Osteoblast (primary cell): ENCODE data around the gene TMEM92. TPM values are rescaled to one million over a fixed set of nuclear protein-coding genes. Genes with fewer than 3 reads are reported as not detected.

Source experiments
- DNase-seq: peaks from one replicate; pipeline ENCODE4 v3.0.0; 2011; ENCODE audit warnings: low spot score, mixed read lengths; ENCODE audit not compliant: insufficient read length; ENCODE audit errors: missing footprints
- H2AFZ ChIP-seq: 2 replicates; pipeline ENCODE4 v1.6.0; 2011; ENCODE audit warnings: mild to moderate bottlenecking, low read length
- H3K27ac ChIP-seq: 2 replicates; pipeline ENCODE4 v1.5.1; 2011; ENCODE audit warnings: mild to moderate bottlenecking, low read depth, low read length, moderate library complexity
- H3K27me3 ChIP-seq: 2 replicates; pipeline ENCODE4 v1.6.0; 2012; ENCODE audit warnings: mild to moderate bottlenecking, control low read depth, inconsistent platforms, low read length, moderate library complexity; ENCODE audit not compliant: insufficient read depth
- H3K36me3 ChIP-seq: 2 replicates; pipeline ENCODE4 v1.5.1; 2011; ENCODE audit warnings: mild to moderate bottlenecking, low read length, control low read depth, moderate library complexity; ENCODE audit not compliant: insufficient read depth
- H3K4me1 ChIP-seq: 2 replicates; pipeline ENCODE4 v1.5.1; 2011; ENCODE audit warnings: mild to moderate bottlenecking, low read length, control low read depth, moderate library complexity; ENCODE audit not compliant: insufficient read depth
- H3K4me2 ChIP-seq: 2 replicates; pipeline ENCODE4 v1.6.0; 2011; ENCODE audit warnings: mild to moderate bottlenecking, low read length; ENCODE audit not compliant: insufficient read depth
- H3K4me3 ChIP-seq: fragments of 200-600 bp; sonication (generic); 3 replicates; pipeline ENCODE4 v1.5.1; 2012; ENCODE audit warnings: mild to moderate bottlenecking, low read length, inconsistent platforms; ENCODE audit not compliant: insufficient read depth
- H3K79me2 ChIP-seq: 2 replicates; pipeline ENCODE4 v1.6.0; 2012; ENCODE audit warnings: mild to moderate bottlenecking, low read length, control low read depth, inconsistent platforms; ENCODE audit not compliant: insufficient read depth
- H3K9me3 ChIP-seq: 2 replicates; pipeline ENCODE4 v1.5.1; 2011; ENCODE audit warnings: low read depth, low read length, control low read depth
- H4K20me1 ChIP-seq: 2 replicates; pipeline ENCODE4 v1.6.0; 2012; ENCODE audit warnings: mild to moderate bottlenecking, low read length, control low read depth; ENCODE audit not compliant: insufficient read depth
- CTCF ChIP-seq: IDR thresholded peaks from 2 replicates; pipeline ENCODE4 v1.5.1; 2011; ENCODE audit warnings: mild to moderate bottlenecking, low read depth, low read length, moderate library complexity; ENCODE audit errors: extremely low read depth
- total RNA-seq: library from RNA; depleted of rRNA; stranded (reverse); fragments of >200 nt; gene quantifications from 2 replicates; pipeline ENCODE4 v1.2.3, GENCODE V29; 2012

TMEM92 gene
- total RNA-seq, 1 donor: 0.36 TPM

GRCh38 chr17:50292465-50292864, 18.2 kb downstream of the TMEM92 start:
- Histone ChIP-seq H3K4me2 (no peak overlapping the region), H4K20me1 (no peaks in the 10 kb centered on the region), H3K4me1 (peaks cover 31% of the 10 kb centered on the region), H3K27ac (no peak overlapping the region), H3K36me3 (no peaks in the 10 kb centered on the region), H3K4me3 (no peak overlapping the region), H3K79me2 (peaks cover 9% of the 10 kb centered on the region), H3K9me3 (no peaks in the 10 kb centered on the region), H3K27me3 (no peaks in the 10 kb centered on the region), H2AFZ (no peak overlapping the region)
- DNase-seq: no peak
- no peak for TF ChIP-seq CTCF

- Histone ChIP-seq H3K27me3 (no peaks in the 10 kb centered on the region), H3K27ac (no peak overlapping the region), H2AFZ (no peak overlapping the region), H3K9me3 (no peaks in the 10 kb centered on the region), H3K79me2 (no peaks in the 10 kb centered on the region), H3K4me2 (no peak overlapping the region), H3K4me1 (peaks cover 12% of the 10 kb centered on the region), H4K20me1 (no peaks in the 10 kb centered on the region), H3K4me3 (no peak overlapping the region), H3K36me3 (no peaks in the 10 kb centered on the region)
- TF ChIP-seq CTCF: no peak
- no peak for DNase-seq
Observed at GRCh38 chr17:50295021-50295420, 20.8 kb downstream of the TMEM92 start.

GRCh38 chr17:50297407-50297865, 23.2 kb downstream of the TMEM92 start:
- peaks cover 3% of the 10 kb centered on the region for H3K27me3 ChIP-seq
- H3K4me1 ChIP-seq: no peaks in the 10 kb centered on the region
- no peaks in the 10 kb centered on the region for H3K79me2 ChIP-seq
- no peak overlapping the region for H3K4me2 ChIP-seq
- TF ChIP-seq CTCF: peak; percentile 92
- H3K27ac ChIP-seq: no peak overlapping the region
- no peak overlapping the region for H3K4me3 ChIP-seq
- no peaks in the 10 kb centered on the region for H3K36me3 ChIP-seq
- H2AFZ ChIP-seq: no peak overlapping the region
- no peaks in the 10 kb centered on the region for H4K20me1 ChIP-seq
- peak; percentile 82 for DNase-seq
- no peaks in the 10 kb centered on the region for H3K9me3 ChIP-seq

GRCh38 chr17:50298018-50298417, 23.8 kb downstream of the TMEM92 start:
- Histone ChIP-seq H3K4me1 (no peaks in the 10 kb centered on the region), H3K9me3 (no peaks in the 10 kb centered on the region), H2AFZ (no peak overlapping the region), H3K4me2 (no peak overlapping the region), H3K36me3 (no peaks in the 10 kb centered on the region), H4K20me1 (no peaks in the 10 kb centered on the region), H3K27me3 (peaks cover 3% of the 10 kb centered on the region), H3K27ac (no peak overlapping the region), H3K79me2 (no peaks in the 10 kb centered on the region), H3K4me3 (no peak overlapping the region)
- no peak for TF ChIP-seq CTCF
- DNase-seq: no peak
